GM23338 (cell line): Measurements from ENCODE around the gene WSCD1.

Source experiments
- EZH2 ChIP-seq: fragments of 200-600 bp; sonication (generic); IDR thresholded peaks from one replicate; pipeline ENCODE4 v1.8.0; 2017; ENCODE audit warnings: antibody characterized with exemption, mild to moderate bottlenecking, low read depth; ENCODE audit not compliant: unreplicated experiment
- EZH2phosphoT487 ChIP-seq: fragments of 200-600 bp; sonication (generic); IDR thresholded peaks from one replicate; pipeline ENCODE4 v1.8.1; 2018; ENCODE audit warnings: antibody characterized with exemption; ENCODE audit not compliant: unreplicated experiment
- POLR2AphosphoS5 ChIP-seq: IDR thresholded peaks from 2 replicates; pipeline ENCODE4 v1.6.1; 2016; ENCODE audit warnings: antibody characterized with exemption, low read depth
- ZNF331 ChIP-seq: fragments of 250-450 bp; sonication (Bioruptor Pico); IDR thresholded peaks from 2 replicates; pipeline ENCODE4 v1.5.0; 2020; ENCODE audit warnings: low read depth, mild to moderate bottlenecking, moderate library complexity
- TF ChIP-seq, protein P1 (sequence below), 2 experiments: fragments of 200-600 bp in 1 of 2; sonication (generic) in 1 of 2; conservative IDR thresholded peaks; 2 replicates each; pipeline versions ENCODE4 v1.5.1 to v1.6.1; 2016 to 2017; ENCODE audit warnings: antibody characterized with exemption in 2 of 2, low read depth in 2 of 2, mild to moderate bottlenecking in 2 of 2, moderate library complexity in 1 of 2
- TF ChIP-seq, protein P2 (sequence below): IDR thresholded peaks from one replicate; pipeline ENCODE4 v1.6.1; 2018; ENCODE audit warnings: antibody characterized with exemption; ENCODE audit not compliant: unreplicated experiment
- TF ChIP-seq, protein P3 (sequence below): IDR thresholded peaks from 2 replicates; pipeline ENCODE4 v1.6.1; 2016; ENCODE audit warnings: antibody characterized with exemption

GRCh38 chr17:6094926-6095325 is 24.7 kb downstream of the WSCD1 start:
- TF ChIP-seq, protein P1, sequence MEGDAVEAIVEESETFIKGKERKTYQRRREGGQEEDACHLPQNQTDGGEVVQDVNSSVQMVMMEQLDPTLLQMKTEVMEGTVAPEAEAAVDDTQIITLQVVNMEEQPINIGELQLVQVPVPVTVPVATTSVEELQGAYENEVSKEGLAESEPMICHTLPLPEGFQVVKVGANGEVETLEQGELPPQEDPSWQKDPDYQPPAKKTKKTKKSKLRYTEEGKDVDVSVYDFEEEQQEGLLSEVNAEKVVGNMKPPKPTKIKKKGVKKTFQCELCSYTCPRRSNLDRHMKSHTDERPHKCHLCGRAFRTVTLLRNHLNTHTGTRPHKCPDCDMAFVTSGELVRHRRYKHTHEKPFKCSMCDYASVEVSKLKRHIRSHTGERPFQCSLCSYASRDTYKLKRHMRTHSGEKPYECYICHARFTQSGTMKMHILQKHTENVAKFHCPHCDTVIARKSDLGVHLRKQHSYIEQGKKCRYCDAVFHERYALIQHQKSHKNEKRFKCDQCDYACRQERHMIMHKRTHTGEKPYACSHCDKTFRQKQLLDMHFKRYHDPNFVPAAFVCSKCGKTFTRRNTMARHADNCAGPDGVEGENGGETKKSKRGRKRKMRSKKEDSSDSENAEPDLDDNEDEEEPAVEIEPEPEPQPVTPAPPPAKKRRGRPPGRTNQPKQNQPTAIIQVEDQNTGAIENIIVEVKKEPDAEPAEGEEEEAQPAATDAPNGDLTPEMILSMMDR (conservative IDR thresholded peaks at IDR 0.05; ENCODE audit: low read depth in 2 of 2) = no peak
- TF ChIP-seq EZH2phosphoT487 (no peak), POLR2AphosphoS5 (no peak), EZH2 (no peak), ZNF331 (CRISPR knock-in tag) (no peak)
- TF ChIP-seq, protein P2, sequence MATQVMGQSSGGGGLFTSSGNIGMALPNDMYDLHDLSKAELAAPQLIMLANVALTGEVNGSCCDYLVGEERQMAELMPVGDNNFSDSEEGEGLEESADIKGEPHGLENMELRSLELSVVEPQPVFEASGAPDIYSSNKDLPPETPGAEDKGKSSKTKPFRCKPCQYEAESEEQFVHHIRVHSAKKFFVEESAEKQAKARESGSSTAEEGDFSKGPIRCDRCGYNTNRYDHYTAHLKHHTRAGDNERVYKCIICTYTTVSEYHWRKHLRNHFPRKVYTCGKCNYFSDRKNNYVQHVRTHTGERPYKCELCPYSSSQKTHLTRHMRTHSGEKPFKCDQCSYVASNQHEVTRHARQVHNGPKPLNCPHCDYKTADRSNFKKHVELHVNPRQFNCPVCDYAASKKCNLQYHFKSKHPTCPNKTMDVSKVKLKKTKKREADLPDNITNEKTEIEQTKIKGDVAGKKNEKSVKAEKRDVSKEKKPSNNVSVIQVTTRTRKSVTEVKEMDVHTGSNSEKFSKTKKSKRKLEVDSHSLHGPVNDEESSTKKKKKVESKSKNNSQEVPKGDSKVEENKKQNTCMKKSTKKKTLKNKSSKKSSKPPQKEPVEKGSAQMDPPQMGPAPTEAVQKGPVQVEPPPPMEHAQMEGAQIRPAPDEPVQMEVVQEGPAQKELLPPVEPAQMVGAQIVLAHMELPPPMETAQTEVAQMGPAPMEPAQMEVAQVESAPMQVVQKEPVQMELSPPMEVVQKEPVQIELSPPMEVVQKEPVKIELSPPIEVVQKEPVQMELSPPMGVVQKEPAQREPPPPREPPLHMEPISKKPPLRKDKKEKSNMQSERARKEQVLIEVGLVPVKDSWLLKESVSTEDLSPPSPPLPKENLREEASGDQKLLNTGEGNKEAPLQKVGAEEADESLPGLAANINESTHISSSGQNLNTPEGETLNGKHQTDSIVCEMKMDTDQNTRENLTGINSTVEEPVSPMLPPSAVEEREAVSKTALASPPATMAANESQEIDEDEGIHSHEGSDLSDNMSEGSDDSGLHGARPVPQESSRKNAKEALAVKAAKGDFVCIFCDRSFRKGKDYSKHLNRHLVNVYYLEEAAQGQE = no peak
- TF ChIP-seq, protein P3, sequence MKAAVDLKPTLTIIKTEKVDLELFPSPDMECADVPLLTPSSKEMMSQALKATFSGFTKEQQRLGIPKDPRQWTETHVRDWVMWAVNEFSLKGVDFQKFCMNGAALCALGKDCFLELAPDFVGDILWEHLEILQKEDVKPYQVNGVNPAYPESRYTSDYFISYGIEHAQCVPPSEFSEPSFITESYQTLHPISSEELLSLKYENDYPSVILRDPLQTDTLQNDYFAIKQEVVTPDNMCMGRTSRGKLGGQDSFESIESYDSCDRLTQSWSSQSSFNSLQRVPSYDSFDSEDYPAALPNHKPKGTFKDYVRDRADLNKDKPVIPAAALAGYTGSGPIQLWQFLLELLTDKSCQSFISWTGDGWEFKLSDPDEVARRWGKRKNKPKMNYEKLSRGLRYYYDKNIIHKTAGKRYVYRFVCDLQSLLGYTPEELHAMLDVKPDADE = no peak
